NCI-H1105 treated with DMSO at 0.1 percent for 48 hours (cell line): ENCODE data around the gene AGAP1.

Source experiments
- DNase-seq: peaks from one replicate; lab custom pipeline; 2025; lab: John Stamatoyannopoulos, UW

The AGAP1 gene

GRCh38 chr2:235765181-235765820 lies 271.5 kb downstream of the AGAP1 start:
- no peak for DNase-seq

- peak; percentile 66 for DNase-seq
Measured at GRCh38 chr2:235766278-235766677, 272.4 kb downstream of the AGAP1 start.

GRCh38 chr2:235768606-235769005 lies 274.8 kb downstream of the AGAP1 start:
- DNase-seq, result no peak

- DNase-seq, result no peak
Measured at GRCh38 chr2:235769046-235769445, 275.2 kb downstream of the AGAP1 start.

GRCh38 chr2:235770909-235771820 lies 277.3 kb downstream of the AGAP1 start:
- DNase-seq, result no peak

GRCh38 chr2:235773188-235773928 lies 279.5 kb downstream of the AGAP1 start:
- DNase-seq, result no peak

GRCh38 chr2:235774153-235774870 lies 280.5 kb downstream of the AGAP1 start:
- DNase-seq, result no peak

GRCh38 chr2:235776531-235776930 lies 282.7 kb downstream of the AGAP1 start:
- no peak for DNase-seq

- DNase-seq, result peak; percentile 53
Measured at GRCh38 chr2:235779444-235779896, 285.6 kb downstream of the AGAP1 start.

GRCh38 chr2:235780401-235780800 lies 286.6 kb downstream of the AGAP1 start:
- DNase-seq, result no peak

- DNase-seq, result no peak
Measured at GRCh38 chr2:235781775-235782174, 287.9 kb downstream of the AGAP1 start.

GRCh38 chr2:235784788-235785187 lies 290.9 kb downstream of the AGAP1 start:
- no peak for DNase-seq

- no peak for DNase-seq
Measured at GRCh38 chr2:235789552-235789951, 295.7 kb downstream of the AGAP1 start.

- no peak for DNase-seq
Measured at GRCh38 chr2:235793163-235793752, 299.4 kb downstream of the AGAP1 start.

GRCh38 chr2:235799281-235799680 lies 305.4 kb downstream of the AGAP1 start:
- no peak for DNase-seq

- no peak for DNase-seq
Measured at GRCh38 chr2:235802542-235802941, 308.7 kb downstream of the AGAP1 start.

GRCh38 chr2:235803028-235803427 lies 309.2 kb downstream of the AGAP1 start:
- DNase-seq, result no peak

GRCh38 chr2:235804676-235805075 lies 310.8 kb downstream of the AGAP1 start:
- no peak for DNase-seq

- no peak for DNase-seq
Measured at GRCh38 chr2:235806986-235807750, 313.3 kb downstream of the AGAP1 start.

- DNase-seq, result no peak
Measured at GRCh38 chr2:235808366-235808765, 314.5 kb downstream of the AGAP1 start.

GRCh38 chr2:235810252-235810651 lies 316.4 kb downstream of the AGAP1 start:
- DNase-seq, result no peak
